ENCODE data around the gene EIF6. TPM values are rescaled to one million over a fixed set of nuclear protein-coding genes. Genes with fewer than 3 reads are reported as not detected.

Gene EIF6
- total and polyA plus RNA-seq, 2 experiments from 2014 or later: 149 to 215 TPM

DNA sequence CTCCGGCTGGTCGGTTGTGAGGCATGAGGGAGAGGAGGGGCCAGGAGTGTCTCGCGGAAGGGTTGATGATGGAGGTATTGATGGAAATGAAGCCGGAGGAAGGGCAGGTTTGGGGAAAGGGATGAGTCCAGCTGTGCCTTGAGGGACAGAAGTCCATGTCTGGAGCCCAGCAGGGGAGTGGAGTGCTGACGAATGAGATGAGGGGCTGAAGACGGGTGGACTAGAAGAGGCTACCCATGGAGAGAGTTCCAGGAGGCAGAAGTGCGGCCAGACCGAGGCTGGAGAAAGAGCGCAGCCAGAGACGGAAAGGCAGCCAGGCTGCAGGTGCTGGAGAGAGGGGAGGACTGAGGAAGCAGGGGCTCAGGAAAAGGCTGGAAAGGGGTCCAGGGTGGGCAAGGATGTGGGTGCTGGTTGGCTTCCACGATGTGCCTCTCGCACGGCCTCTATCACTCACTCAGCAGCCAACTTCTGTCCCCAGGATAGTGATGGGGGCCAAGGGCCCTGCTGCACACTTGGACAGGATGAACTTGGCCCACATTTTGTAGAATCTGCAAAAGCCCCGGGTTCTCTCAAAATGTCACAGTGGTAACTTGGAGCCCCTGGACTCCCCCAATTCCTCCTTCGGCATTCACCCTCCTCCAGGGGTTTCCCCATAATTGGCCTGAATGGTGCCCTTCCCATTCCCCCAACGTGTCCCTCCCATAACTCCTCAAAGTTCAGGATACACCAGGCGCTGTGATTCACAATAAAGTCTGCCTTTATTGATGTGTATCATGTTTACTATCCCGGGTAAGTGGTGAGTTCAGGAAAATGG is 627 bp upstream of the EIF6 start:
- Histone ChIP-seq H3K4me2 (peak overlapping the region; percentile 87), H3K4me1 (ENCODE audit: insufficient read depth) (peaks cover 6% of the 10 kb centered on the region; the same call in 1 of the 2 replicates), H3K27me3 (ENCODE audit: insufficient read depth) (no peaks in the 10 kb centered on the region), H3K27ac (ENCODE audit: low read depth) (no peak overlapping the region), H3K9me2 (ENCODE audit: insufficient read depth) (no peaks in the 10 kb centered on the region), H2AFZ (peak overlapping the region; percentile 99), H3K36me3 (ENCODE audit: insufficient read depth) (peaks cover 14% of the 10 kb centered on the region), H3K79me2 (replicated peaks; ENCODE audit: insufficient read depth) (peaks cover 34% of the 10 kb centered on the region), H3F3A (replicated peaks; ENCODE audit: low read depth) (peaks cover 21% of the 10 kb centered on the region), H4K20me1 (replicated peaks; ENCODE audit: insufficient read depth) (peaks cover 24% of the 10 kb centered on the region; the same call in 1 of the 2 replicates), H3K4me3 (peak overlapping the region; percentile 78)
- DNase-seq (ENCODE audit: low spot score): no peak
- peak; percentile 10 for ATAC-seq
- peak overlapping the region; percentile 57 for H3K27ac Mint-ChIP-seq
- peaks cover 15% of the 10 kb centered on the region for H3K4me1 Mint-ChIP-seq
- H3K27me3 Mint-ChIP-seq (ENCODE audit: insufficient read depth, low read depth, poor library complexity): peaks cover 14% of the 10 kb centered on the region
- H3K4me3 Mint-ChIP-seq: peak overlapping the region; percentile 91
- H3K36me3 Mint-ChIP-seq (ENCODE audit: low read depth): peaks cover 38% of the 10 kb centered on the region
- no peaks in the 10 kb centered on the region; the same call in 2 of the 3 replicates for H3K9me3 Mint-ChIP-seq
- TF ChIP-seq, protein P1, sequence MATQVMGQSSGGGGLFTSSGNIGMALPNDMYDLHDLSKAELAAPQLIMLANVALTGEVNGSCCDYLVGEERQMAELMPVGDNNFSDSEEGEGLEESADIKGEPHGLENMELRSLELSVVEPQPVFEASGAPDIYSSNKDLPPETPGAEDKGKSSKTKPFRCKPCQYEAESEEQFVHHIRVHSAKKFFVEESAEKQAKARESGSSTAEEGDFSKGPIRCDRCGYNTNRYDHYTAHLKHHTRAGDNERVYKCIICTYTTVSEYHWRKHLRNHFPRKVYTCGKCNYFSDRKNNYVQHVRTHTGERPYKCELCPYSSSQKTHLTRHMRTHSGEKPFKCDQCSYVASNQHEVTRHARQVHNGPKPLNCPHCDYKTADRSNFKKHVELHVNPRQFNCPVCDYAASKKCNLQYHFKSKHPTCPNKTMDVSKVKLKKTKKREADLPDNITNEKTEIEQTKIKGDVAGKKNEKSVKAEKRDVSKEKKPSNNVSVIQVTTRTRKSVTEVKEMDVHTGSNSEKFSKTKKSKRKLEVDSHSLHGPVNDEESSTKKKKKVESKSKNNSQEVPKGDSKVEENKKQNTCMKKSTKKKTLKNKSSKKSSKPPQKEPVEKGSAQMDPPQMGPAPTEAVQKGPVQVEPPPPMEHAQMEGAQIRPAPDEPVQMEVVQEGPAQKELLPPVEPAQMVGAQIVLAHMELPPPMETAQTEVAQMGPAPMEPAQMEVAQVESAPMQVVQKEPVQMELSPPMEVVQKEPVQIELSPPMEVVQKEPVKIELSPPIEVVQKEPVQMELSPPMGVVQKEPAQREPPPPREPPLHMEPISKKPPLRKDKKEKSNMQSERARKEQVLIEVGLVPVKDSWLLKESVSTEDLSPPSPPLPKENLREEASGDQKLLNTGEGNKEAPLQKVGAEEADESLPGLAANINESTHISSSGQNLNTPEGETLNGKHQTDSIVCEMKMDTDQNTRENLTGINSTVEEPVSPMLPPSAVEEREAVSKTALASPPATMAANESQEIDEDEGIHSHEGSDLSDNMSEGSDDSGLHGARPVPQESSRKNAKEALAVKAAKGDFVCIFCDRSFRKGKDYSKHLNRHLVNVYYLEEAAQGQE (IDR thresholded peaks at IDR 0.05; ENCODE audit: unreplicated experiment): no peak
- TF ChIP-seq, protein P2, sequence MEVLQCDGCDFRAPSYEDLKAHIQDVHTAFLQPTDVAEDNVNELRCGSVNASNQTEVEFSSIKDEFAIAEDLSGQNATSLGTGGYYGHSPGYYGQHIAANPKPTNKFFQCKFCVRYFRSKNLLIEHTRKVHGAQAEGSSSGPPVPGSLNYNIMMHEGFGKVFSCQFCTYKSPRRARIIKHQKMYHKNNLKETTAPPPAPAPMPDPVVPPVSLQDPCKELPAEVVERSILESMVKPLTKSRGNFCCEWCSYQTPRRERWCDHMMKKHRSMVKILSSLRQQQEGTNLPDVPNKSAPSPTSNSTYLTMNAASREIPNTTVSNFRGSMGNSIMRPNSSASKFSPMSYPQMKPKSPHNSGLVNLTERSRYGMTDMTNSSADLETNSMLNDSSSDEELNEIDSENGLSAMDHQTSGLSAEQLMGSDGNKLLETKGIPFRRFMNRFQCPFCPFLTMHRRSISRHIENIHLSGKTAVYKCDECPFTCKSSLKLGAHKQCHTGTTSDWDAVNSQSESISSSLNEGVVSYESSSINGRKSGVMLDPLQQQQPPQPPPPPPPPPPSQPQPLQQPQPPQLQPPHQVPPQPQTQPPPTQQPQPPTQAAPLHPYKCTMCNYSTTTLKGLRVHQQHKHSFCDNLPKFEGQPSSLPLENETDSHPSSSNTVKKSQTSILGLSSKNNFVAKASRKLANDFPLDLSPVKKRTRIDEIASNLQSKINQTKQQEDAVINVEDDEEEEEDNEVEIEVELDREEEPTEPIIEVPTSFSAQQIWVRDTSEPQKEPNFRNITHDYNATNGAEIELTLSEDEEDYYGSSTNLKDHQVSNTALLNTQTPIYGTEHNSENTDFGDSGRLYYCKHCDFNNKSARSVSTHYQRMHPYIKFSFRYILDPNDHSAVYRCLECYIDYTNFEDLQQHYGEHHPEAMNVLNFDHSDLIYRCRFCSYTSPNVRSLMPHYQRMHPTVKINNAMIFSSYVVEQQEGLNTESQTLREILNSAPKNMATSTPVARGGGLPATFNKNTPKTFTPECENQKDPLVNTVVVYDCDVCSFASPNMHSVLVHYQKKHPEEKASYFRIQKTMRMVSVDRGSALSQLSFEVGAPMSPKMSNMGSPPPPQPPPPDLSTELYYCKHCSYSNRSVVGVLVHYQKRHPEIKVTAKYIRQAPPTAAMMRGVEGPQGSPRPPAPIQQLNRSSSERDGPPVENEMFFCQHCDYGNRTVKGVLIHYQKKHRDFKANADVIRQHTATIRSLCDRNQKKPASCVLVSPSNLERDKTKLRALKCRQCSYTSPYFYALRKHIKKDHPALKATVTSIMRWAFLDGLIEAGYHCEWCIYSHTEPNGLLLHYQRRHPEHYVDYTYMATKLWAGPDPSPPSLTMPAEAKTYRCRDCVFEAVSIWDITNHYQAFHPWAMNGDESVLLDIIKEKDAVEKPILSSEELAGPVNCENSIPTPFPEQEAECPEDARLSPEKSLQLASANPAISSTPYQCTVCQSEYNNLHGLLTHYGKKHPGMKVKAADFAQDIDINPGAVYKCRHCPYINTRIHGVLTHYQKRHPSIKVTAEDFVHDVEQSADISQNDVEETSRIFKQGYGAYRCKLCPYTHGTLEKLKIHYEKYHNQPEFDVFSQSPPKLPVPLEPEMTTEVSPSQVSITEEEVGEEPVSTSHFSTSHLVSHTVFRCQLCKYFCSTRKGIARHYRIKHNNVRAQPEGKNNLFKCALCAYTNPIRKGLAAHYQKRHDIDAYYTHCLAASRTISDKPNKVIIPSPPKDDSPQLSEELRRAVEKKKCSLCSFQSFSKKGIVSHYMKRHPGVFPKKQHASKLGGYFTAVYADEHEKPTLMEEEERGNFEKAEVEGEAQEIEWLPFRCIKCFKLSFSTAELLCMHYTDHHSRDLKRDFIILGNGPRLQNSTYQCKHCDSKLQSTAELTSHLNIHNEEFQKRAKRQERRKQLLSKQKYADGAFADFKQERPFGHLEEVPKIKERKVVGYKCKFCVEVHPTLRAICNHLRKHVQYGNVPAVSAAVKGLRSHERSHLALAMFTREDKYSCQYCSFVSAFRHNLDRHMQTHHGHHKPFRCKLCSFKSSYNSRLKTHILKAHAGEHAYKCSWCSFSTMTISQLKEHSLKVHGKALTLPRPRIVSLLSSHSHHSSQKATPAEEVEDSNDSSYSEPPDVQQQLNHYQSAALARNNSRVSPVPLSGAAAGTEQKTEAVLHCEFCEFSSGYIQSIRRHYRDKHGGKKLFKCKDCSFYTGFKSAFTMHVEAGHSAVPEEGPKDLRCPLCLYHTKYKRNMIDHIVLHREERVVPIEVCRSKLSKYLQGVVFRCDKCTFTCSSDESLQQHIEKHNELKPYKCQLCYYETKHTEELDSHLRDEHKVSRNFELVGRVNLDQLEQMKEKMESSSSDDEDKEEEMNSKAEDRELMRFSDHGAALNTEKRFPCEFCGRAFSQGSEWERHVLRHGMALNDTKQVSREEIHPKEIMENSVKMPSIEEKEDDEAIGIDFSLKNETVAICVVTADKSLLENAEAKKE (CRISPR knock-in tag; IDR thresholded peaks at IDR 0.05): no peak
